ENCODE measurements around the gene DENND1A.

Gene DENND1A

GRCh38 chr9:123372766-123373446, 557.0 kb downstream of the DENND1A start:
- H3K4me3 ChIP-seq = no peak overlapping the region
- no peak for DNase-seq
- no peaks in the 10 kb centered on the region for H3K36me3 ChIP-seq
- no peak overlapping the region for H3K27ac ChIP-seq
- intact Hi-C loops (cut with DNase I; ENCODE audit: low total_unique reads) = no loop called here
- H3K27me3 ChIP-seq = peaks cover 0 to 85% of the 10 kb centered on the region in 2 donors
- TF ChIP-seq CTCF (IDR thresholded peaks at IDR 0.05) = no peak
- H3K4me1 ChIP-seq = peaks cover 0 to 20% (median 12%) of the 10 kb centered on the region in 4 donors
- no peaks in the 10 kb centered on the region for H3K9me3 ChIP-seq

- Histone ChIP-seq H3K9me3 (no peaks in the 10 kb centered on the region), H3K4me1 (peaks cover 0 to 20% (median 12%) of the 10 kb centered on the region in 4 donors), H3K36me3 (no peaks in the 10 kb centered on the region), H3K27me3 (peaks cover 0 to 86% of the 10 kb centered on the region in 2 donors), H3K27ac (no peak overlapping the region), H3K4me3 (no peak overlapping the region)
- no peak for TF ChIP-seq CTCF (IDR thresholded peaks at IDR 0.05)
- DNase-seq = no peak
- intact Hi-C loops (cut with DNase I; ENCODE audit: low total_unique reads) = no loop called here
Measured at GRCh38 chr9:123371805-123372590, 557.9 kb downstream of the DENND1A start.

DNA sequence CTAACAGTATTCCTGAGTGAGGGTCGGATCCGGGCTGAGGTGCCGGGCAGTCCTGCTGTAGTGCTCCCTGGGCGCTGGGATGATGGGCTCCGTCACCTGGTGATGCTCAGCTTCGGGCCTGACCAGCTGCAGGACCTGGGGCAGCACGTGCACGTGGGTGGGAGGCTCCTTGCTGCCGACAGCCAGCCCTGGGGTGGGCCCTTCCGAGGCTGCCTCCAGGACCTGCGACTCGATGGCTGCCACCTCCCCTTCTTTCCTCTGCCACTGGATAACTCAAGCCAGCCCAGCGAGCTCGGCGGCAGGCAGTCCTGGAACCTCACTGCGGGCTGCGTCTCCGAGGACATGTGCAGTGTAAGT, 558.7 kb downstream of the DENND1A start:
- H3K36me3 ChIP-seq = no peaks in the 10 kb centered on the region
- no peak for DNase-seq
- peaks cover 0 to 20% (median 12%) of the 10 kb centered on the region in 4 donors for H3K4me1 ChIP-seq
- peaks cover 0 to 86% of the 10 kb centered on the region in 2 donors for H3K27me3 ChIP-seq
- no peak for TF ChIP-seq CTCF (IDR thresholded peaks at IDR 0.05)
- no peaks in the 10 kb centered on the region for H3K9me3 ChIP-seq
- H3K27ac ChIP-seq = no peak overlapping the region
- no peak overlapping the region for H3K4me3 ChIP-seq
- intact Hi-C loops (cut with DNase I; ENCODE audit: low total_unique reads) = no loop called here

DNA sequence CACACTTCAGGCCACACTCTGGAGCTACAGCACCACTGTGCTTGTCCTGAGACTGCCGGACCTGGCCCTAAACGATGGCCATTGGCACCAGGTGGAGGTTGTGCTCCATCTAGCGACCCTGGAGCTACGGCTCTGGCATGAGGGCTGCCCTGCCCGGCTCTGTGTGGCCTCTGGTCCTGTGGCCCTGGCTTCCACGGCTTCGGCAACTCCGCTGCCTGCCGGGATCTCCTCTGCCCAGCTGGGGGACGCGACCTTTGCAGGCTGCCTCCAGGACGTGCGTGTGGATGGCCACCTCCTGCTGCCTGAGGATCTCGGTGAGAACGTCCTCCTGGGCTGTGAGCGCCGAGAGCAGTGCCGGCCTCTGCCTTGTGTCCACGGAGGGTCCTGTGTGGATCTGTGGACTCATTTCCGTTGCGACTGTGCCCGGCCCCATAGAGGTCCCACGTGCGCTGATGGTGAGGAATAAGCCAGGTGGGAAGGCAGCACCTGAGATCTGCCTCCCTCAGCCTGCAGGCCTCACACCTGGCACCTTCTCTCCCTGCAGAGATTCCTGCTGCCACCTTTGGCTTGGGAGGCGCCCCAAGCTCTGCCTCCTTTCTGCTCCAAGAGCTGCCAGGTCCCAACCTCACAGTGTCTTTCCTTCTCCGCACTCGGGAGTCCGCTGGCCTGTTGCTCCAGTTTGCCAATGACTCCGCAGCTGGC, 559.2 kb downstream of the DENND1A start:
- Histone ChIP-seq H3K36me3 (no peaks in the 10 kb centered on the region), H3K4me1 (peaks cover 0 to 17% (median 9%) of the 10 kb centered on the region in 4 donors), H3K27ac (no peak overlapping the region), H3K9me3 (no peaks in the 10 kb centered on the region), H3K4me3 (no peak overlapping the region), H3K27me3 (peaks cover 0 to 86% of the 10 kb centered on the region in 2 donors)
- no peak for DNase-seq
- TF ChIP-seq CTCF (IDR thresholded peaks at IDR 0.05) = no peak
- intact Hi-C loops (cut with DNase I; ENCODE audit: low total_unique reads) = no loop called here

DNA sequence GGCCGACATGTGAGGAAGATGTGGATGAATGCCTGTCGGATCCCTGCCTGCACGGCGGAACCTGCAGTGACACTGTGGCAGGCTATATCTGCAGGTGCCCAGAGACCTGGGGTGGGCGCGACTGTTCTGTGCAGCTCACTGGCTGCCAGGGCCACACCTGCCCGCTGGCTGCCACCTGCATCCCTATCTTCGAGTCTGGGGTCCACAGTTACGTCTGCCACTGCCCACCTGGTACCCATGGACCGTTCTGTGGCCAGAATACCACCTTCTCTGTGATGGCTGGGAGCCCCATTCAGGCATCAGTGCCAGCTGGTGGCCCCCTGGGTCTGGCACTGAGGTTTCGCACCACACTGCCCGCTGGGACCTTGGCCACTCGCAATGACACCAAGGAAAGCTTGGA, 559.8 kb downstream of the DENND1A start:
- Histone ChIP-seq H3K27me3 (peaks cover 0 to 80% of the 10 kb centered on the region in 2 donors), H3K4me3 (no peak overlapping the region), H3K36me3 (no peaks in the 10 kb centered on the region), H3K27ac (no peak overlapping the region), H3K4me1 (peaks cover 0 to 14% (median 6%) of the 10 kb centered on the region in 4 donors), H3K9me3 (no peaks in the 10 kb centered on the region)
- DNase-seq = no peak
- intact Hi-C loops (cut with DNase I; ENCODE audit: low total_unique reads) = no loop called here
- no peak for TF ChIP-seq CTCF (IDR thresholded peaks at IDR 0.05)

All from tibial artery (tissue), 4 donors.